GM12892 (cell line): ENCODE measurements around the gene CORO6.

ENCODE experiments used
- POLR2A ChIP-seq: IDR thresholded peaks from 2 replicates; pipeline ENCODE4 v1.6.1; 2011; ENCODE audit warnings: low read depth, low read length, control low read depth
- POLR2AphosphoS5 ChIP-seq: IDR thresholded peaks from 2 replicates; pipeline ENCODE4 v1.6.1; 2011; ENCODE audit warnings: low read depth, low read length, control low read depth

DNA sequence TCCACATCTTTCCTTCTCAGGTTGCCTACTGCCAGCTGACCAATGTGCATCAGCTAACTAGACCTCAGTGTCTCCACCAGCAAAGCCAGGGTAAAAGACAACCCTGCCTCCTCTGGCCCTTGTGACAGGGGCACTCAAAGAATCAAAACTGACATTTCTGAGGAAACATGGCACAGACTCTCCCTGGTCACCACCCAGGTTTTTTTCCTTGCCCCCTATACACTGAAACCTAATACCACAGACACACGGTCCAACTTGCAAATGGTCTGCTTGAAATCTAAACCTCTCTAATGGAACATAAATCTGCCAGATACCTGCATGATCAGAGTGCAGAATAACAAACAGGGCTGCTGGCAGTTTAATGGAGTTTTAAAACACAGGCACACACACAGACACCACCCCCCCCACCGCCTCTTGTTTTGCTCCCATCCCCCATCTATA lies 19.5 kb upstream of the CORO6 start:
- TF ChIP-seq POLR2A = no peak
- TF ChIP-seq POLR2AphosphoS5 = no peak
